CD14-positive monocyte (primary cell): ENCODE measurements around the gene HMX2. TPM values are rescaled to one million over a fixed set of nuclear protein-coding genes. Genes with fewer than 3 reads are reported as not detected.

ENCODE experiments used
- DNase-seq, 3 donors: peaks; one replicate each; pipeline ENCODE4 v3.0.0-alpha.2; 2011 to 2022
- H2AFZ ChIP-seq: 2 replicates; pipeline ENCODE4 v1.6.0; 2012; ENCODE audit warnings: mild to moderate bottlenecking, low read depth, low read length, inconsistent platforms; ENCODE audit not compliant: insufficient read depth, poor library complexity, severe bottlenecking
- H3K27ac ChIP-seq, 2 donors: 1 replicate in 1 of 2; 2 replicates in 1 of 2; pipeline ENCODE4 v1.5.1; 2012 to 2013; ENCODE audit warnings: low read length in 2 of 2, control low read depth in 1 of 2, inconsistent platforms in 1 of 2, low read depth in 1 of 2, mild to moderate bottlenecking in 1 of 2
- H3K27me3 ChIP-seq, 2 donors: one replicate each; pipeline versions ENCODE4 v1.6.0 to v1.6.1; 2011 to 2013; ENCODE audit warnings: low read length in 2 of 2; ENCODE audit not compliant: control insufficient read depth in 2 of 2, insufficient read depth in 2 of 2
- H3K36me3 ChIP-seq, 2 donors: replicated peaks in 1 of 2; 1 replicate in 1 of 2; 2 replicates in 1 of 2; pipeline versions ENCODE4 v1.5.1 to v1.6.1; 2012 to 2013; ENCODE audit warnings: low read length in 2 of 2, control low read depth in 1 of 2, inconsistent platforms in 1 of 2, mild to moderate bottlenecking in 1 of 2; ENCODE audit not compliant: insufficient read depth in 2 of 2, control insufficient read depth in 1 of 2
- H3K4me1 ChIP-seq, 2 donors: 1 replicate in 1 of 2; 2 replicates in 1 of 2; pipeline versions ENCODE4 v1.5.1 to v1.6.1; 2012 to 2013; ENCODE audit warnings: low read length in 2 of 2, control low read depth in 1 of 2, inconsistent platforms in 1 of 2, mild to moderate bottlenecking in 1 of 2, moderate library complexity in 1 of 2; ENCODE audit not compliant: insufficient read depth in 2 of 2, control insufficient read depth in 1 of 2
- H3K4me2 ChIP-seq: replicated peaks from 2 replicates; pipeline ENCODE3; 2012; ENCODE audit warnings: low read length, moderate library complexity, mild to moderate bottlenecking; ENCODE audit not compliant: poor library complexity, severe bottlenecking; ENCODE audit errors: extremely low read depth
- H3K4me3 ChIP-seq, 3 experiments: fragments of 200-600 bp in 1 of 3; sonication (generic) in 1 of 3; replicated peaks in 1 of 3; 1 replicate in 2 of 3; 2 replicates in 1 of 3; pipeline ENCODE4 v1.5.1; 2011 to 2013; ENCODE audit warnings: low read length in 3 of 3, mild to moderate bottlenecking in 3 of 3, control low read depth in 2 of 3, low read depth in 2 of 3, inconsistent platforms in 1 of 3, moderate library complexity in 1 of 3
- H3K79me2 ChIP-seq: 2 replicates; pipeline ENCODE4 v1.6.0; 2012; ENCODE audit warnings: mild to moderate bottlenecking, control low read depth, inconsistent platforms, low read length, moderate library complexity; ENCODE audit not compliant: insufficient read depth
- H3K9ac ChIP-seq: 2 replicates; pipeline ENCODE4 v1.6.0; 2017; ENCODE audit warnings: low read length, mild to moderate bottlenecking; ENCODE audit not compliant: insufficient read depth, poor library complexity, severe bottlenecking
- H3K9me3 ChIP-seq, 2 donors: replicated peaks in 1 of 2; 1 replicate in 1 of 2; 2 replicates in 1 of 2; pipeline versions ENCODE4 v1.5.1 to v1.6.1; 2012 to 2013; ENCODE audit warnings: low read length in 2 of 2, control low read depth in 1 of 2; ENCODE audit not compliant: control insufficient read depth in 1 of 2, insufficient read depth in 1 of 2
- H4K20me1 ChIP-seq: 2 replicates; pipeline ENCODE4 v1.6.0; 2012; ENCODE audit warnings: mild to moderate bottlenecking, low read length, control low read depth, moderate library complexity; ENCODE audit not compliant: insufficient read depth
- H3K27ac Mint-ChIP-seq, 7 donors: one replicate each; pipeline ENCODE4 v1.8.0; 2020; ENCODE audit warnings: mild to moderate bottlenecking in 7 of 7, mixed read lengths in 7 of 7, moderate library complexity in 6 of 7, inconsistent platforms in 2 of 7
- H3K27me3 Mint-ChIP-seq, 3 donors: one replicate each; pipeline ENCODE4 v1.8.0; 2021 to 2022; ENCODE audit warnings: low read depth in 3 of 3, mild to moderate bottlenecking in 3 of 3, mixed read lengths in 3 of 3, moderate library complexity in 3 of 3, inconsistent platforms in 1 of 3
- H3K36me3 Mint-ChIP-seq, 2 donors: one replicate each; pipeline ENCODE4 v1.8.0; 2020; ENCODE audit warnings: mixed read lengths in 2 of 2, inconsistent platforms in 1 of 2, mild to moderate bottlenecking in 1 of 2
- H3K4me1 Mint-ChIP-seq: one replicate; pipeline ENCODE4 v1.8.0; 2020; ENCODE audit warnings: mild to moderate bottlenecking, mixed read lengths
- H3K4me3 Mint-ChIP-seq, 2 donors: one replicate each; pipeline ENCODE4 v1.8.0; 2020; ENCODE audit warnings: mild to moderate bottlenecking in 2 of 2, mixed read lengths in 2 of 2, moderate library complexity in 1 of 2
- H3K9me3 Mint-ChIP-seq, 7 donors: one replicate each; pipeline ENCODE4 v1.8.0; 2020 to 2022; ENCODE audit warnings: mixed read lengths in 7 of 7, mild to moderate bottlenecking in 6 of 7, moderate library complexity in 6 of 7, inconsistent platforms in 2 of 7
- CTCF ChIP-seq: fragments of 200-600 bp; IDR thresholded peaks from one replicate; pipeline ENCODE4 v1.8.0; 2022; ENCODE audit warnings: antibody characterized with exemption, mild to moderate bottlenecking
- WGBS: methylation state at CpG from one replicate; pipeline ENCODE4 v1.1.5; 2013; ENCODE audit warnings: missing lambda C conversion rate; ENCODE audit not compliant: insufficient coverage; 5-methylcytosine and 5-hydroxymethylcytosine counted together
- intact Hi-C, 2 donors: fragments of 100-400 bp; cut with micrococcal nuclease; formaldehyde crosslinking; loops; one replicate each; pipeline versions ENCODE4 v1.15.0 to v1.15.1; 2023
- polyA plus RNA-seq, 3 donors: library from polyadenylated mRNA; depleted of rRNA in 1 of 3; unstranded in 2 of 3; stranded (reverse) in 1 of 3; fragments of 300-500 nt in 2 of 3; fragments of >200 nt in 1 of 3; fragmentation: Illumina TruSeq in 2 of 3; gene quantifications; 1 replicate in 2 of 3; 2 replicates in 1 of 3; pipeline ENCODE4 v1.2.3, GENCODE V29; 2012 to 2021

The HMX2 gene
- polyA plus RNA-seq, 3 donors, result not detected

- Mint-ChIP-seq H3K4me1 (peaks cover 46% of the 10 kb centered on the region), H3K27ac (no peak overlapping the region), H3K9me3 (peaks cover 0 to 27% (median 18%) of the 10 kb centered on the region in 7 donors), H3K27me3 (peaks cover 91 to 99% (median 96%) of the 10 kb centered on the region in 3 donors), H3K36me3 (peaks cover 3 to 16% of the 10 kb centered on the region in 2 donors), H3K4me3 (peak overlapping the region in 1 of 2 donors; percentile 88)
- TF ChIP-seq CTCF, result no peak
- H3K4me1 ChIP-seq, result peaks cover 30 to 34% of the 10 kb centered on the region in 2 donors
- H3K4me3 ChIP-seq, result no peak overlapping the region
- no peak for DNase-seq
- H3K4me2 ChIP-seq, result no peak overlapping the region
- H2AFZ ChIP-seq, result no peak overlapping the region
- no peaks in the 10 kb centered on the region for H3K36me3 ChIP-seq
- no peak overlapping the region for H3K27ac ChIP-seq
- intact Hi-C loops, result no loop called here
- H3K79me2 ChIP-seq, result no peaks in the 10 kb centered on the region
- no peak overlapping the region for H3K9ac ChIP-seq
- WGBS, result under 1% methylated on average over 46 of the region's 59 CpGs
- peaks cover 90 to 100% of the 10 kb centered on the region in 2 donors for H3K27me3 ChIP-seq
- H3K9me3 ChIP-seq, result peaks cover 3 to 69% of the 10 kb centered on the region in 2 donors
- H4K20me1 ChIP-seq, result no peaks in the 10 kb centered on the region
Observed at GRCh38 chr10:123146013-123146893, 1.7 kb upstream of the HMX2 start.

GRCh38 chr10:123146894-123147634 is 872 bp upstream of the HMX2 start:
- 6% methylated on average over 14 of the region's 24 CpGs for WGBS
- no peak for TF ChIP-seq CTCF
- no peak for DNase-seq
- H3K4me3 Mint-ChIP-seq, result peak overlapping the region in 1 of 2 donors; percentile 83
- no peak overlapping the region for H3K27ac Mint-ChIP-seq
- peaks cover 51% of the 10 kb centered on the region for H3K4me1 Mint-ChIP-seq
- H3K36me3 ChIP-seq, result no peaks in the 10 kb centered on the region
- no peak overlapping the region for H3K9ac ChIP-seq
- peaks cover 0 to 27% (median 16%) of the 10 kb centered on the region in 7 donors for H3K9me3 Mint-ChIP-seq
- H3K4me1 ChIP-seq, result peaks cover 33 to 39% of the 10 kb centered on the region in 2 donors
- intact Hi-C loops, result no loop called here
- no peak overlapping the region for H3K4me3 ChIP-seq
- peaks cover 89 to 100% of the 10 kb centered on the region in 2 donors for H3K27me3 ChIP-seq
- H3K79me2 ChIP-seq, result no peaks in the 10 kb centered on the region
- H4K20me1 ChIP-seq, result no peaks in the 10 kb centered on the region
- no peak overlapping the region for H2AFZ ChIP-seq
- peaks cover 3 to 68% of the 10 kb centered on the region in 2 donors for H3K9me3 ChIP-seq
- peak overlapping the region; percentile 51 for H3K4me2 ChIP-seq
- no peak overlapping the region for H3K27ac ChIP-seq
- H3K36me3 Mint-ChIP-seq, result peaks cover 3 to 12% of the 10 kb centered on the region in 2 donors
- peaks cover 91 to 99% (median 96%) of the 10 kb centered on the region in 3 donors for H3K27me3 Mint-ChIP-seq
